CD14-positive monocyte (primary cell): Measurements from ENCODE around the gene METTL21A. TPM values are rescaled to one million over a fixed set of nuclear protein-coding genes. Genes with fewer than 3 reads are reported as not detected.
A peak's percentile ranks its signal among the peaks of the same experiment; 100 is the strongest.

Source experiments
- DNase-seq, 3 donors: peaks; one replicate each; pipeline ENCODE4 v3.0.0-alpha.2; 2011 to 2022
- H2AFZ ChIP-seq: 2 replicates; pipeline ENCODE4 v1.6.0; 2012; ENCODE audit warnings: mild to moderate bottlenecking, low read depth, low read length, inconsistent platforms; ENCODE audit not compliant: insufficient read depth, poor library complexity, severe bottlenecking
- H3K27ac ChIP-seq, 2 donors: 1 replicate in 1 of 2; 2 replicates in 1 of 2; pipeline ENCODE4 v1.5.1; 2012 to 2013; ENCODE audit warnings: low read length in 2 of 2, control low read depth in 1 of 2, inconsistent platforms in 1 of 2, low read depth in 1 of 2, mild to moderate bottlenecking in 1 of 2
- H3K27me3 ChIP-seq, 2 donors: one replicate each; pipeline versions ENCODE4 v1.6.0 to v1.6.1; 2011 to 2013; ENCODE audit warnings: low read length in 2 of 2; ENCODE audit not compliant: control insufficient read depth in 2 of 2, insufficient read depth in 2 of 2
- H3K36me3 ChIP-seq, 2 donors: replicated peaks in 1 of 2; 1 replicate in 1 of 2; 2 replicates in 1 of 2; pipeline versions ENCODE4 v1.5.1 to v1.6.1; 2012 to 2013; ENCODE audit warnings: low read length in 2 of 2, control low read depth in 1 of 2, inconsistent platforms in 1 of 2, mild to moderate bottlenecking in 1 of 2; ENCODE audit not compliant: insufficient read depth in 2 of 2, control insufficient read depth in 1 of 2
- H3K4me1 ChIP-seq, 2 donors: 1 replicate in 1 of 2; 2 replicates in 1 of 2; pipeline versions ENCODE4 v1.5.1 to v1.6.1; 2012 to 2013; ENCODE audit warnings: low read length in 2 of 2, control low read depth in 1 of 2, inconsistent platforms in 1 of 2, mild to moderate bottlenecking in 1 of 2, moderate library complexity in 1 of 2; ENCODE audit not compliant: insufficient read depth in 2 of 2, control insufficient read depth in 1 of 2
- H3K4me2 ChIP-seq: replicated peaks from 2 replicates; pipeline ENCODE3; 2012; ENCODE audit warnings: low read length, moderate library complexity, mild to moderate bottlenecking; ENCODE audit not compliant: poor library complexity, severe bottlenecking; ENCODE audit errors: extremely low read depth
- H3K4me3 ChIP-seq, 3 experiments: fragments of 200-600 bp in 1 of 3; sonication (generic) in 1 of 3; replicated peaks in 1 of 3; 1 replicate in 2 of 3; 2 replicates in 1 of 3; pipeline ENCODE4 v1.5.1; 2011 to 2013; ENCODE audit warnings: low read length in 3 of 3, mild to moderate bottlenecking in 3 of 3, control low read depth in 2 of 3, low read depth in 2 of 3, inconsistent platforms in 1 of 3, moderate library complexity in 1 of 3
- H3K79me2 ChIP-seq: 2 replicates; pipeline ENCODE4 v1.6.0; 2012; ENCODE audit warnings: mild to moderate bottlenecking, control low read depth, inconsistent platforms, low read length, moderate library complexity; ENCODE audit not compliant: insufficient read depth
- H3K9ac ChIP-seq: 2 replicates; pipeline ENCODE4 v1.6.0; 2017; ENCODE audit warnings: low read length, mild to moderate bottlenecking; ENCODE audit not compliant: insufficient read depth, poor library complexity, severe bottlenecking
- H3K9me3 ChIP-seq, 2 donors: replicated peaks in 1 of 2; 1 replicate in 1 of 2; 2 replicates in 1 of 2; pipeline versions ENCODE4 v1.5.1 to v1.6.1; 2012 to 2013; ENCODE audit warnings: low read length in 2 of 2, control low read depth in 1 of 2; ENCODE audit not compliant: control insufficient read depth in 1 of 2, insufficient read depth in 1 of 2
- H4K20me1 ChIP-seq: 2 replicates; pipeline ENCODE4 v1.6.0; 2012; ENCODE audit warnings: mild to moderate bottlenecking, low read length, control low read depth, moderate library complexity; ENCODE audit not compliant: insufficient read depth
- H3K27ac Mint-ChIP-seq, 7 donors: one replicate each; pipeline ENCODE4 v1.8.0; 2020; ENCODE audit warnings: mild to moderate bottlenecking in 7 of 7, mixed read lengths in 7 of 7, moderate library complexity in 6 of 7, inconsistent platforms in 2 of 7
- H3K27me3 Mint-ChIP-seq, 3 donors: one replicate each; pipeline ENCODE4 v1.8.0; 2021 to 2022; ENCODE audit warnings: low read depth in 3 of 3, mild to moderate bottlenecking in 3 of 3, mixed read lengths in 3 of 3, moderate library complexity in 3 of 3, inconsistent platforms in 1 of 3
- H3K36me3 Mint-ChIP-seq, 2 donors: one replicate each; pipeline ENCODE4 v1.8.0; 2020; ENCODE audit warnings: mixed read lengths in 2 of 2, inconsistent platforms in 1 of 2, mild to moderate bottlenecking in 1 of 2
- H3K4me1 Mint-ChIP-seq: one replicate; pipeline ENCODE4 v1.8.0; 2020; ENCODE audit warnings: mild to moderate bottlenecking, mixed read lengths
- H3K4me3 Mint-ChIP-seq, 2 donors: one replicate each; pipeline ENCODE4 v1.8.0; 2020; ENCODE audit warnings: mild to moderate bottlenecking in 2 of 2, mixed read lengths in 2 of 2, moderate library complexity in 1 of 2
- H3K9me3 Mint-ChIP-seq, 7 donors: one replicate each; pipeline ENCODE4 v1.8.0; 2020 to 2022; ENCODE audit warnings: mixed read lengths in 7 of 7, mild to moderate bottlenecking in 6 of 7, moderate library complexity in 6 of 7, inconsistent platforms in 2 of 7
- CTCF ChIP-seq: fragments of 200-600 bp; IDR thresholded peaks from one replicate; pipeline ENCODE4 v1.8.0; 2022; ENCODE audit warnings: antibody characterized with exemption, mild to moderate bottlenecking
- intact Hi-C, 2 donors: fragments of 100-400 bp; cut with micrococcal nuclease; formaldehyde crosslinking; loops; one replicate each; pipeline versions ENCODE4 v1.15.0 to v1.15.1; 2023
- polyA plus RNA-seq, 3 donors: library from polyadenylated mRNA; depleted of rRNA in 1 of 3; unstranded in 2 of 3; stranded (reverse) in 1 of 3; fragments of 300-500 nt in 2 of 3; fragments of >200 nt in 1 of 3; fragmentation: Illumina TruSeq in 2 of 3; gene quantifications; 1 replicate in 2 of 3; 2 replicates in 1 of 3; pipeline ENCODE4 v1.2.3, GENCODE V29; 2012 to 2021

METTL21A gene
- polyA plus RNA-seq, 3 donors, result 13.5 to 47.0 (median 44.7) TPM

GRCh38 chr2:207593277-207593676 is 31.9 kb downstream of the METTL21A start:
- Histone ChIP-seq H3K79me2 (peaks cover 37% of the 10 kb centered on the region), H2AFZ (no peak overlapping the region), H3K36me3 (peaks cover 46 to 94% of the 10 kb centered on the region in 2 donors), H3K9ac (no peak overlapping the region), H3K4me1 (no peaks in the 10 kb centered on the region), H3K4me3 (no peak overlapping the region), H3K27ac (no peak overlapping the region), H4K20me1 (peaks cover 38% of the 10 kb centered on the region), H3K27me3 (no peaks in the 10 kb centered on the region), H3K4me2 (no peak overlapping the region), H3K9me3 (peaks cover 10 to 12% of the 10 kb centered on the region in 2 donors)
- no peak for TF ChIP-seq CTCF
- no peaks in the 10 kb centered on the region for H3K27me3 Mint-ChIP-seq
- H3K36me3 Mint-ChIP-seq, result peaks cover 64 to 83% of the 10 kb centered on the region in 2 donors
- no peak overlapping the region for H3K4me3 Mint-ChIP-seq
- peaks cover 0 to 13% (median 7%) of the 10 kb centered on the region in 7 donors for H3K9me3 Mint-ChIP-seq
- H3K4me1 Mint-ChIP-seq, result peaks cover 8% of the 10 kb centered on the region
- DNase-seq, result no peak
- H3K27ac Mint-ChIP-seq, result peak overlapping the region in 4 of 7 donors; percentile 6 to 77 (median 38)
- intact Hi-C loops, result no loop called here

GRCh38 chr2:207589143-207589542 is 36.1 kb downstream of the METTL21A start:
- H3K27me3 ChIP-seq, result no peaks in the 10 kb centered on the region
- Mint-ChIP-seq H3K4me1 (peaks cover under 1% of the 10 kb centered on the region), H3K9me3 (peaks cover 0 to 14% (median 7%) of the 10 kb centered on the region in 7 donors), H3K27ac (peak overlapping the region in 3 of 7 donors; percentile 2 to 63 (median 15)), H3K4me3 (no peak overlapping the region), H3K36me3 (peaks cover 78 to 84% of the 10 kb centered on the region in 2 donors), H3K27me3 (no peaks in the 10 kb centered on the region)
- H2AFZ ChIP-seq, result no peak overlapping the region
- H3K9me3 ChIP-seq, result peaks cover 10 to 12% of the 10 kb centered on the region in 2 donors
- H4K20me1 ChIP-seq, result peaks cover 14% of the 10 kb centered on the region
- H3K4me2 ChIP-seq, result no peak overlapping the region
- no peak overlapping the region for H3K27ac ChIP-seq
- H3K36me3 ChIP-seq, result peaks cover 61 to 97% of the 10 kb centered on the region in 2 donors
- intact Hi-C loops, result no loop called here
- peaks cover 26% of the 10 kb centered on the region for H3K79me2 ChIP-seq
- H3K4me1 ChIP-seq, result no peaks in the 10 kb centered on the region
- H3K4me3 ChIP-seq, result no peak overlapping the region
- H3K9ac ChIP-seq, result no peak overlapping the region
- TF ChIP-seq CTCF, result no peak
- DNase-seq, result no peak
